Measurements from ENCODE around the gene SUCLG2. TPM values are rescaled to one million over a fixed set of nuclear protein-coding genes. Genes with fewer than 3 reads are reported as not detected.

SUCLG2 gene
- total RNA-seq, 1 donor from 2014 or later, result 33.8 TPM

GRCh38 chr3:67620869-67621268 is 33.5 kb downstream of the SUCLG2 start:
- Mint-ChIP-seq H3K4me3 (ENCODE audit: unreplicated experiment) (no peak overlapping the region), H3K4me1 (ENCODE audit: unreplicated experiment) (no peaks in the 10 kb centered on the region), H3K9me3 (ENCODE audit: unreplicated experiment) (no peaks in the 10 kb centered on the region), H3K27me3 (ENCODE audit: unreplicated experiment) (no peaks in the 10 kb centered on the region), H3K36me3 (ENCODE audit: low read depth, unreplicated experiment) (no peaks in the 10 kb centered on the region), H3K27ac (ENCODE audit: unreplicated experiment) (no peak overlapping the region)
- no peak for TF ChIP-seq CTCF (IDR thresholded peaks at IDR 0.05; ENCODE audit: unreplicated experiment)
- DNase-seq (ENCODE audit: low spot score), result no peak

- no peak overlapping the region for H3K27ac Mint-ChIP-seq (ENCODE audit: unreplicated experiment)
- TF ChIP-seq CTCF (IDR thresholded peaks at IDR 0.05; ENCODE audit: unreplicated experiment), result no peak
- no peaks in the 10 kb centered on the region for H3K27me3 Mint-ChIP-seq (ENCODE audit: unreplicated experiment)
- H3K4me1 Mint-ChIP-seq (ENCODE audit: unreplicated experiment), result peaks cover under 1% of the 10 kb centered on the region
- DNase-seq (ENCODE audit: low spot score), result no peak
- no peaks in the 10 kb centered on the region for H3K9me3 Mint-ChIP-seq (ENCODE audit: unreplicated experiment)
- no peaks in the 10 kb centered on the region for H3K36me3 Mint-ChIP-seq (ENCODE audit: low read depth, unreplicated experiment)
- H3K4me3 Mint-ChIP-seq (ENCODE audit: unreplicated experiment), result no peak overlapping the region
Observed at GRCh38 chr3:67619991-67620390, 34.4 kb downstream of the SUCLG2 start.

- H3K4me3 Mint-ChIP-seq (ENCODE audit: unreplicated experiment), result no peak overlapping the region
- TF ChIP-seq CTCF (IDR thresholded peaks at IDR 0.05; ENCODE audit: unreplicated experiment), result no peak
- no peaks in the 10 kb centered on the region for H3K9me3 Mint-ChIP-seq (ENCODE audit: unreplicated experiment)
- no peaks in the 10 kb centered on the region for H3K27me3 Mint-ChIP-seq (ENCODE audit: unreplicated experiment)
- H3K36me3 Mint-ChIP-seq (ENCODE audit: low read depth, unreplicated experiment), result no peaks in the 10 kb centered on the region
- H3K27ac Mint-ChIP-seq (ENCODE audit: unreplicated experiment), result no peak overlapping the region
- DNase-seq (ENCODE audit: low spot score), result no peak
- peaks cover 14% of the 10 kb centered on the region for H3K4me1 Mint-ChIP-seq (ENCODE audit: unreplicated experiment)
Observed at GRCh38 chr3:67617518-67617917, 36.9 kb downstream of the SUCLG2 start.

- H3K4me3 Mint-ChIP-seq (ENCODE audit: unreplicated experiment), result no peak overlapping the region
Observed at GRCh38 chr3:67616046-67616445, 38.4 kb downstream of the SUCLG2 start.

GRCh38 chr3:67614195-67614594 is 40.2 kb downstream of the SUCLG2 start:
- Mint-ChIP-seq H3K4me1 (ENCODE audit: unreplicated experiment) (peaks cover 14% of the 10 kb centered on the region), H3K9me3 (ENCODE audit: unreplicated experiment) (no peaks in the 10 kb centered on the region), H3K4me3 (ENCODE audit: unreplicated experiment) (no peak overlapping the region), H3K27ac (ENCODE audit: unreplicated experiment) (peak overlapping the region; percentile 53), H3K36me3 (ENCODE audit: low read depth, unreplicated experiment) (peaks cover 3% of the 10 kb centered on the region), H3K27me3 (ENCODE audit: unreplicated experiment) (no peaks in the 10 kb centered on the region)
- no peak for TF ChIP-seq CTCF (IDR thresholded peaks at IDR 0.05; ENCODE audit: unreplicated experiment)
- no peak for DNase-seq (ENCODE audit: low spot score)

More at GRCh38 chr3:67616046-67616445, 38.4 kb downstream of the SUCLG2 start:
- Mint-ChIP-seq H3K4me1 (ENCODE audit: unreplicated experiment) (peaks cover 14% of the 10 kb centered on the region), H3K27ac (ENCODE audit: unreplicated experiment) (no peak overlapping the region), H3K27me3 (ENCODE audit: unreplicated experiment) (no peaks in the 10 kb centered on the region), H3K9me3 (ENCODE audit: unreplicated experiment) (no peaks in the 10 kb centered on the region), H3K36me3 (ENCODE audit: low read depth, unreplicated experiment) (no peaks in the 10 kb centered on the region)
- DNase-seq (ENCODE audit: low spot score), result no peak
- no peak for TF ChIP-seq CTCF (IDR thresholded peaks at IDR 0.05; ENCODE audit: unreplicated experiment)

All from endothelial cell (in vitro differentiated cells).